DND-41 (cell line): ENCODE measurements around the gene P3R3URF.

ENCODE experiments used
- ATAC-seq: fragments of 200-7000 bp; cut with Tn5 transposase; 3 replicates; pipeline ENCODE4 v1.9.1; 2021; ENCODE audit warnings: low read depth; ENCODE audit not compliant: insufficient read depth
- DNase-seq: peaks from one replicate; pipeline ENCODE4 v3.0.0-alpha.2; 2020
- H2AFZ ChIP-seq: 2 replicates; pipeline ENCODE4 v1.6.0; 2012; ENCODE audit warnings: low read depth, low read length
- H3K27ac ChIP-seq: 2 replicates; pipeline ENCODE4 v1.5.1; 2012; ENCODE audit warnings: low read length, inconsistent platforms
- H3K27me3 ChIP-seq: fragments of 200-600 bp; sonication (generic); 2 replicates; pipeline ENCODE4 v1.6.0; 2012; ENCODE audit warnings: low read length, mild to moderate bottlenecking, inconsistent platforms; ENCODE audit not compliant: insufficient read depth, poor library complexity
- H3K36me3 ChIP-seq: 2 replicates; pipeline ENCODE4 v1.5.1; 2012; ENCODE audit warnings: low read length, inconsistent platforms; ENCODE audit not compliant: insufficient read depth
- H3K4me1 ChIP-seq: 2 replicates; pipeline ENCODE4 v1.5.1; 2012; ENCODE audit warnings: mild to moderate bottlenecking, low read length; ENCODE audit not compliant: insufficient read depth
- H3K4me2 ChIP-seq: 2 replicates; pipeline ENCODE4 v1.6.0; 2012; ENCODE audit warnings: mild to moderate bottlenecking, moderate library complexity, low read length, inconsistent platforms; ENCODE audit not compliant: insufficient read depth
- H3K4me3 ChIP-seq, 2 experiments: fragments of 200-600 bp in 1 of 2; shearing (Covaris generic) in 1 of 2; 2 replicates each; pipeline ENCODE4 v1.5.1; 2012 to 2016; ENCODE audit warnings: inconsistent platforms in 2 of 2, low read length in 2 of 2, mild to moderate bottlenecking in 2 of 2, low read depth in 1 of 2, moderate library complexity in 1 of 2
- H3K79me2 ChIP-seq: 2 replicates; pipeline ENCODE4 v1.6.0; 2012; ENCODE audit warnings: low read length, inconsistent platforms; ENCODE audit not compliant: insufficient read depth
- H3K9ac ChIP-seq: 2 replicates; pipeline ENCODE4 v1.6.0; 2012; ENCODE audit warnings: low read depth, mild to moderate bottlenecking, inconsistent platforms, low read length, moderate library complexity
- H3K9me3 ChIP-seq: 2 replicates; pipeline ENCODE4 v1.5.1; 2012; ENCODE audit warnings: low read length, moderate library complexity, mild to moderate bottlenecking, inconsistent platforms; ENCODE audit not compliant: insufficient read depth, severe bottlenecking
- H4K20me1 ChIP-seq: 2 replicates; pipeline ENCODE4 v1.6.0; 2012; ENCODE audit warnings: low read length; ENCODE audit not compliant: insufficient read depth
- EZH2 ChIP-seq: IDR thresholded peaks from 3 replicates; pipeline ENCODE4 v1.6.1; 2012; ENCODE audit warnings: borderline replicate concordance, low read depth, mild to moderate bottlenecking, moderate library complexity, low read length, inconsistent platforms; ENCODE audit not compliant: severe bottlenecking
- TF ChIP-seq, protein P1 (sequence below): IDR thresholded peaks from 2 replicates; pipeline ENCODE4 v1.5.1; 2012; ENCODE audit warnings: borderline replicate concordance, low read length, moderate library complexity, mild to moderate bottlenecking; ENCODE audit not compliant: poor library complexity, severe bottlenecking; ENCODE audit errors: extremely low read depth

The P3R3URF gene

DNA sequence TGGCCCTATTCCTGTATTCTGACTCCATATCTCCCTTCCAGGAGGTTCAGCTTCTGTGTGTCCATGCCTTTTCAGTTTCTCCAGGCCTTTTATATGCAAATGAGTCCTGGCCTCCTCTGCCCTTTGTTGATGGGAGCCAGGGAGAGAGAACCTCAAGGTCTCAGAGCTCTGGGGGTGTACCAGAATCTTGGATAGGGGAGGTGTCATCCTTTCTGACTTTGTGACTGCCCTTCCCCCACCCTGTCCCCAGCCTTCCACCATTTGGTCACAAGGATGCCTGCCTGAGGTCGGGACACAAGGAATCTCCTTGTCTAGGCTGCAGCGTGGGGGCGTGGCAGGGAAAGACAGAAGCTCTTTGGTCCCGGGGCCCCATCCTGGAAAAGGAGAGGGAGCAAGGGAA lies 45.5 kb upstream of the P3R3URF start:
- Histone ChIP-seq H4K20me1 (no peaks in the 10 kb centered on the region), H2AFZ (no peak overlapping the region), H3K4me1 (no peaks in the 10 kb centered on the region), H3K4me3 (no peak overlapping the region), H3K27me3 (no peaks in the 10 kb centered on the region), H3K36me3 (no peaks in the 10 kb centered on the region), H3K79me2 (no peaks in the 10 kb centered on the region), H3K9me3 (no peaks in the 10 kb centered on the region), H3K9ac (no peak overlapping the region), H3K27ac (no peak overlapping the region), H3K4me2 (no peak overlapping the region)
- ATAC-seq (no peak), DNase-seq (no peak)
- no peak for TF ChIP-seq EZH2
- TF ChIP-seq, protein P1, sequence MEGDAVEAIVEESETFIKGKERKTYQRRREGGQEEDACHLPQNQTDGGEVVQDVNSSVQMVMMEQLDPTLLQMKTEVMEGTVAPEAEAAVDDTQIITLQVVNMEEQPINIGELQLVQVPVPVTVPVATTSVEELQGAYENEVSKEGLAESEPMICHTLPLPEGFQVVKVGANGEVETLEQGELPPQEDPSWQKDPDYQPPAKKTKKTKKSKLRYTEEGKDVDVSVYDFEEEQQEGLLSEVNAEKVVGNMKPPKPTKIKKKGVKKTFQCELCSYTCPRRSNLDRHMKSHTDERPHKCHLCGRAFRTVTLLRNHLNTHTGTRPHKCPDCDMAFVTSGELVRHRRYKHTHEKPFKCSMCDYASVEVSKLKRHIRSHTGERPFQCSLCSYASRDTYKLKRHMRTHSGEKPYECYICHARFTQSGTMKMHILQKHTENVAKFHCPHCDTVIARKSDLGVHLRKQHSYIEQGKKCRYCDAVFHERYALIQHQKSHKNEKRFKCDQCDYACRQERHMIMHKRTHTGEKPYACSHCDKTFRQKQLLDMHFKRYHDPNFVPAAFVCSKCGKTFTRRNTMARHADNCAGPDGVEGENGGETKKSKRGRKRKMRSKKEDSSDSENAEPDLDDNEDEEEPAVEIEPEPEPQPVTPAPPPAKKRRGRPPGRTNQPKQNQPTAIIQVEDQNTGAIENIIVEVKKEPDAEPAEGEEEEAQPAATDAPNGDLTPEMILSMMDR = no peak

DNA sequence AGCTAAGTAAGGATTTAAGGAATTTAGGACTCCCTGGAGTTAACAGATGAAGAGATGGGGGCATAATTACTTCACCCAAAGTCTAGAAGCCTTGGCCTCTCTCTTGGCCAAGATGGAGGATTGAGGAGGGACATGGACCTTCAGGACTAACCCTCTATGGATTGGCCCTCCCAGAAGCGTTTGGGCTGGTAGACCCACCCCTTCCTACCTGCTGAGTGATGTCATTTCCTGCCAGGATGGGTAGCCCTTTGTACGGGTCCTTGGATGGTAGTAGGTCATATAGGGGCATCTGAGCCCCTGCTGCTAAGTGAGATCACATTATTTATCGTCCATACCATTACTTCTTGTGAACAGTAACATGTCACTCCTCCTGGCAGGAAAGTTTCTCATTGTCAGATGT lies 44.5 kb upstream of the P3R3URF start:
- DNase-seq (no peak), ATAC-seq (no peak)
- Histone ChIP-seq H3K36me3 (no peaks in the 10 kb centered on the region), H3K9ac (no peak overlapping the region), H3K4me3 (no peak overlapping the region), H3K4me2 (no peak overlapping the region), H2AFZ (no peak overlapping the region), H3K27me3 (no peaks in the 10 kb centered on the region), H3K9me3 (no peaks in the 10 kb centered on the region), H3K79me2 (no peaks in the 10 kb centered on the region), H3K27ac (no peak overlapping the region), H4K20me1 (no peaks in the 10 kb centered on the region), H3K4me1 (no peaks in the 10 kb centered on the region)
- no peak for TF ChIP-seq EZH2
- TF ChIP-seq, protein P1 = no peak

DNA sequence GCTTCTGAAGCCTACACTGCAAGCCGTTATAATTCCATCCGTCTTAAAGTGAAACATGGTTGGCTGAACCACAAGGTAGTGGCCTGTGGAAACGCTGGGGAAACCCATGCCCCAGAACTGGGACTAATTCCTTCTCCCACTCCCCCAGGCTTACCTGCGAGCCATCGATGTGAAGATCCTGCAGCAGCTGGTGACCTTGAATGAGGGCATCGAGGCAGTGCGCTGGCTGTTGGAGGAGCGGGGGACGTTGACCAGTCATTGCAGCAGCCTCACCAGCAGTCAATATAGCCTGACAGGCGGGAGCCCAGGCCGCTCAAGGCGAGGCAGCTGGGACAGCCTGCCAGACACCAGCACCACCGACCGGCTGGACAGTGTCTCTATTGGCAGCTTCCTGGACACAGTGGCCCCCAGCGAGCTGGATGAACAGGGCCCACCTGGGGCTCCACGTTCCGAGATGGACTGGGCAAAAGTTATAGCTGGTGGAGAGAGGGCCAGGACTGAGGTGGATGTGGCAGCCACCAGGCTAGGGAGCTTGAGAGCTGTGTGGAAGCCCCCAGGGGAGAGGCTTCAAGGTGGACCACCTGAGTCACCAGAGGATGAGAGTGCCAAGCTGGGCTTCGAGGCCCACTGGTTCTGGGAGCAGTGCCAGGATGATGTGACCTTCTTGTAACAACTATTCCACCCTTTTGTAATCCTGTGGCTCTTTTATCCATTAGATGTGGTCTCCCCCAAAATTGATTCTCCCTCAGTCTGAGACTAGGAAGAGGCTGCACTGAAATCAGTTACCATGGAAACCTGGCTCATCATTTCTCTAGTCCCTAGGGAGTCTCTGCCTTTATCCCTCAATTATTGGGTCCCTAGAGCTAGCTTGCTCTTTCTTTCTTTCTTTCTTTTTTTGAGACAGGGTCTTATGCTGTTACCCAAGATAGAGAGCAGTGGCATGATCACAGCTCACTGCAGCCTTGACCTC lies 43.5 kb upstream of the P3R3URF start:
- no peak overlapping the region for H3K4me3 ChIP-seq
- TF ChIP-seq, protein P1 = no peak
- no peak for TF ChIP-seq EZH2
- no peak overlapping the region for H3K27ac ChIP-seq
- no peak overlapping the region; the same call in 1 of the 2 replicates for H2AFZ ChIP-seq
- no peaks in the 10 kb centered on the region for H3K36me3 ChIP-seq
- no peaks in the 10 kb centered on the region for H3K27me3 ChIP-seq
- DNase-seq = no peak
- no peaks in the 10 kb centered on the region for H4K20me1 ChIP-seq
- no peak overlapping the region for H3K9ac ChIP-seq
- H3K9me3 ChIP-seq = no peaks in the 10 kb centered on the region
- H3K4me1 ChIP-seq = no peaks in the 10 kb centered on the region
- H3K4me2 ChIP-seq = no peak overlapping the region
- ATAC-seq = no peak
- no peaks in the 10 kb centered on the region for H3K79me2 ChIP-seq
